Right ventricle myocardium inferior (tissue), 1 donor: ENCODE data around the gene PTPRN2. TPM values are rescaled to one million over a fixed set of nuclear protein-coding genes. Genes with fewer than 3 reads are reported as not detected.

Experiments used
- ATAC-seq: fragments of 200-7000 bp; cut with Tn5 transposase; one replicate; pipeline ENCODE4 v1.9.1; 2020; ENCODE audit warnings: mild to moderate bottlenecking, moderate library complexity
- DNase-seq: peaks from one replicate; pipeline ENCODE4 v3.0.0; 2021; ENCODE audit errors: missing footprints
- intact Hi-C: fragments of 100-400 bp; cut with DNase I; formaldehyde crosslinking; loops from one replicate; pipeline ENCODE4 v1.11.0; 2022
- total RNA-seq: library from RNA; stranded (reverse); fragmentation: NEBNext Ultra II Directional; extraction: Animal tissue kit (Norgen Biotek cat#: 25700); gene quantifications from one replicate; pipeline ENCODE4 v1.2.1, GENCODE V29; 2021
- donor health status: DM: no; HTN: yes; CAD: no; lungs with severe emphysema.

PTPRN2 gene
- total RNA-seq, 1 donor from 2014 or later: 1.6 TPM

DNA sequence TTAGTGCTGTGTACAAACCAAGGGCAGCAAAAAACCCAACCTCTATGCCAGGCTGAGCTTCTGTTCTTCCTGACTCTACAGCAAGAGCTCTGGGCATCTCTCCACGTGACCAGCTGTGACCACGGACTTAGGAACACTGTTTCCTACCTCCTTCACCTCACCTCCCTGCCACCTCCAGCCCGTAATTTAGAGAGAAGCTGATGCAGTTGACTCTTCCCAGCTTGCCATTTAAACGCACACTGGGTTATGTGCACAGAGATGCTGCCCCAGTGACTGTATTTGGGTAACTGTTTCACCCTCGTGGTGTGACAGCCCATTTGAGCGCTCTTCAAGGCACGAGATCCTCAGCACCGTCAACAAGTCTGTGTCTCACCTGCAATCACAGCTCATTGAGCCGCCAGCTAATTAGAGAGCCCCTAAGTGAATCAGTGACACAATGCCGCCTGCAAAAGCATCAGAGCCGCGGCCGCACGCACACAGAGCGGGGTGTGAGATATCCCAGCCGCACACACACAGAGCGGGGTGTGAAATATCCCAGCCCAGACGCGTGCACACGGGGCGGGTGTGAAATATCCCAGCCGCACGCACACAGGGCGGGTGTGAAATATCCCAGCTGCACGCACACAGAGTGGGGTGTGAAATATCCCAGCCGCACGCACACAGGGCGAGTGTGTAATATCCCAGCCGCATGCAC is 319.7 kb downstream of the PTPRN2 start:
- DNase-seq: no peak
- ATAC-seq: no peak
- intact Hi-C loops: no loop called here

GRCh38 chr7:158266817-158267741 is 320.5 kb downstream of the PTPRN2 start:
- ATAC-seq (no peak), DNase-seq (no peak)
- intact Hi-C loops: no loop called here

GRCh38 chr7:158266426-158266816 is 321.2 kb downstream of the PTPRN2 start:
- intact Hi-C loops: no loop called here
- DNase-seq: no peak
- ATAC-seq: no peak

DNA sequence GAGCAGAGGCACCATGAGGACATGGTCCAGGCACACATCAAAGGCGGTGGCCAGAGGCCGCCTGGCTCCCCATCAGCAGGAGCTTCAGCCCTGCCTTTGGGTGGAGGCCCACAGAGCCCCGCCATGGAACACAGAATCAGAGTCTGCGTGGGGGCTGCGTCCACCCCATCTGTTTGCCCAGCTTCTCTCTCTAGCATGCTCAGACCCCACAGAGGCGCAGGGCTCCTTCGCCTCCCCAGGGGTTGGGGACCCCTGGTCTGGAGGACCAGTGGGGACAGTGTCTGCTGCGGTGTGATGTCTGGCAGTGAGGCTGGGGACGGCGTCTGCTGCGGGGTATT is 321.9 kb downstream of the PTPRN2 start:
- ATAC-seq (no peak), DNase-seq (no peak)
- intact Hi-C loops: no loop called here

- DNase-seq (no peak), ATAC-seq (no peak)
- intact Hi-C loops: no loop called here
These were observed 322.5 kb downstream of the PTPRN2 start for GRCh38 chr7:158264881-158265742.

DNA sequence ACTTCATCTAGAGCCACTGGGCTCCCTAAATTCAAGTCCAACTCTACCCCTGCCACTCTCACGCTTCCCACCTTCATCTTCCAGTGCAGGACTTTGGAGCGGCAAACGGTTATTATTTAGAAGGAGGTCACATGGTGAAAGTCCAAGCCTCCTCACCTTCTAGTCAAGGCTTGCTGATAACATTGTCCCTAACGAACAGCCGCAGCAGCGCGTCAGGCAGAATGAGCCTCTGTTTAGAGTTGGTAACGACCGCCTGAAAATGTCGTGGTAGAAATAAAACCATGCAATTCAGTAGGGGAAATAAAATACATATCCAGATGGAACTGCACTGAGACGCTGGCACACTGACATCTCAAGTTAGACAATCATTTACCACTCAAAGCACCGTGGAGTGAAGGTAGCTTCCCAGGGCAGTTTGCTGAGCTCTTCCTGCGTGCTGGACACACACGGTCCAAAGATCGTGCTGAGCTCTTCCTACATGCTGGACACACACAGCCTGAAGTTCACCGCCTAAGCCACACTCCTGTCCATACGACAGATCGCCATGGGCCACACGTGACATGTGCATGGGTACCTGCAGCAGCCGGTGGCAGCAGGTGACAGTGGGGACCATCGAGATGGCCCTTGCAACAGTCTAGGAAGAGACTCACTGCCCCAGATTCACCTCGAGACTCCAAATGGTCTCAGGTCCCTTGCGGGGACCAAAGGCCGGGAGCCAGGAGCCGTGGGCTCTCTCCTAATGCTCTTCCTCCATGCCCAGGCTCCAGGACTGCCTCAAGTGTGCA is 323.5 kb downstream of the PTPRN2 start:
- intact Hi-C loops: no loop called here
- no peak for DNase-seq
- ATAC-seq: no peak

DNA sequence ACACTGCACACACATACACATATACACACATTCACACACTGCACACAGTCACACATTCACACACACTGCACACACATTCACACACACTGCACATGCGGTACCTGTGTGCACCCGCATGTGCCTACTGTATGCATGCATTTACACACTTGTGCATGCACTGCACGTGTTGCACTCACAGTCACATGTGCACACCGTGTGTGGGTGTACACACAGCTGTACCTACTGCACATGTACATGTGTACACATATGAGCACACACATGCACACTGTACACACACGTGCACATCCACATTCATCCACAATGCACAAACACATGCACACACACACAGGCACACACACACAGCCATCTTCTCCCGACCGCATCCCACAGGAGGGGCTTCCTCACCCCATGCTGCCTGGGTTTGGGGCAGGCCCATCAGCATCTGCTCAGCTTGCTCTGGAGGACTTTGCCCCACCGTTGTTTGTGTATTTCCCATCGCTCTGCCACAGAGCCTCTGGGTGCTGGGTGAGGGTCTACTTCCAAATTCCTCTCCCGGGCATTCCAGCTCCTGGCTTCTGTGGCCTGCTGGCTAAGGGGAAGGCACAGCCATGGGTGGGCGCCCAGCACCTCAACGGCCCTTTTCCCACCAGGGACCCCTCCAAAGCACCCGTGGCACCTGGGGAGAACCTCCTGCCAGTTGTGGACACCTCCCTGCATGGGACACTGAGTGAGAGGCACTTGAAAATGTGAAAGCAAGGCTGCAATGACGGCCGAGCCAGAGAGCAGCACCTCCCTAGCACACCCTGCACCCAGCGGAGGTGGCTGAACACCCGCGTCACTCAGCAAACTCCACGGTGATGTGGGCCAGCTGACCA is 324.3 kb downstream of the PTPRN2 start:
- DNase-seq (no peak), ATAC-seq (no peak)
- intact Hi-C loops: no loop called here

DNA sequence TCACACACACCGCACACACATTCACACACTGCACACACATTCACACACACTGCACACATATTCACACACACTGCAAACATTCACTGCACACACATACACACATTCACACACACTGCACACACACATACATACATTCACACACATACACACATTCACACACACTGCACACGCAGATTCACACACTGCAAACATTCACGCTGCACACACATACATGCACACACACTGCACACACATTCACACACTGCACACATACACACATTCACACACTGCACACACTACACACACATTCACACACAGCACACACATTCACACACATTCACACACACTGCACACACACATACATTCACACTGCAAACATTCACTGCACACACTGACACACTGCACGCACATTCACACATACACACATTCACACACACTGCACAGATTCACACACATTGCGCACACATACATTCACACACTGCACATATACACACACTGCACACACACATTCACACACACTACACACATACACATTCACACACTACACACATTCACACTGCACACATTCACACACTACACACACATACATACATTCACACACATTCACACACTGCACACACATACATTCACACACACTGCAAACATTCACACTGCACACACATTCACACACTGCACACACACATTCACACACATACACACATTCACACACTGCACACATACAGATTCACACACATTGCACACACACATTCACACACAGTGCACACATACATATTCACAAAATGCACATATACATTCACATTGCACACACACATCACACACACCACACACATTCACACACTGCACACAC is 325.1 kb downstream of the PTPRN2 start:
- ATAC-seq: no peak
- no peak for DNase-seq

DNA sequence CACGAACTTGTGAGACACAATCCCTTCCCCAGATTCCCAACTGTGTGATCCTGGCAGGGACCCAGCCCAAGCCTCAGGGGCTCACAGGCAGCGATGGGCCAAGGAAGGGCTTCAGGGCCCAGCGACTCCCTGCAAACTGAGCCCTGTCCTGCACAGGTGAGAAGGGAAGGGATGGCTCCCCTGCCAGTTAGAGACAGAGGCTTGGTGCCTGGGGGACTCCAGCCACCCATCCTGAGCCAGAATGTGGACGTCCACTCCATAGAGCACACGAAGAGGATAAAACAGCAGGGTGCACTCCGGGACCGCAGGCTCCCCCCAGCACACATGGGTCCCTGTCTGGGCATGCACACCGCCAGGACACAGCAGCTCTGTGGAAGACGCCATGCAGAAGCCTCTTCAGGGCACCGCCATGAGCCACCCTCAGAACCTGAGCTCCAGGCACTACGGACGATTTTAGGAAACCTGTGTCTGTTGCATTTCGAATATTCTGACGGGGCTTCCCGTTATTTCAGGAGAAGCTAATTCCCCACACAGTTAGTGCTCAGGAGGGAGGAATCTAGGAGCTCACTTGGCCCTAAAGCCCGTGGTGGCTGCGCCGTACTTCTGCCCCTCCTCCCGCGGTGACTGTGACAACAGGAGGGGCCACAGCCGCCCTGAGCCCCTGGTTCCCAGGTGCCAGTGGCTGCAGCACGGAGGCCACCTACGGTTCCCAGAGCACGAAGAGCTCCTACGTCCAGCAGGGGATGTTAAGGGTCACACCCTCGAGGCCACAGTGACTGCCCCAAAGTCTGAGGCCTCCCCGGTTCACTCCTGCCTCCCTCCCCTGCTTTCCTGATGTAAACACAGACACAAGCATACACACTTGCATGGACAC is 326.0 kb downstream of the PTPRN2 start:
- no peak for DNase-seq
- intact Hi-C loops: no loop called here
- ATAC-seq: no peak

More for the DNA sequence above, 325.1 kb downstream of the PTPRN2 start:
- intact Hi-C loops: no loop called here

GRCh38 chr7:158260567-158261361 is 326.9 kb downstream of the PTPRN2 start:
- intact Hi-C loops: no loop called here
- DNase-seq (no peak), ATAC-seq (no peak)

- ATAC-seq: no peak
- DNase-seq: no peak
- intact Hi-C loops: no loop called here
These were observed 327.8 kb downstream of the PTPRN2 start for GRCh38 chr7:158259671-158260418.

DNA sequence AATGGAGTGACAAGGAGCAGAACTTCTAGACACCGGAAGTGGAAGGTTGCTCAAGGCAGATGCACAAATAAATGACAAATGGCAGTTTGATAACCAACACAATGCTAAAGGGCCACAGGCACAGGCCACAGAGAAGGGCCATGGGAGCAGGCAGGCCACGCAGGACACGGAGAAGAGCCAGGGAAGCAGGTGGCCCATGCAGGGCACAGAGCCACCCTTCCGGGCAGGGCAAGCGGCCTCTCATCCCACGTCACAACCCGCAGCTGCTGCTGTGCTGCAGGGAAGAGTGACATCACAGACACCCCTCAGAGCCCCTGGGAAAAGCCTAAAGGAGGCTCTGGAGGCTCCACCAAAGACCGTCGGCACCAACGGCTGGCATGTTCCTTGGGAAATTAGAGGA is 328.5 kb downstream of the PTPRN2 start:
- ATAC-seq (no peak), DNase-seq (no peak)
- intact Hi-C loops: no loop called here

GRCh38 chr7:158258411-158259130 is 329.1 kb downstream of the PTPRN2 start:
- DNase-seq (no peak), ATAC-seq (no peak)
- intact Hi-C loops: no loop called here
